Measurements from ENCODE around the gene MNAT1. TPM values are rescaled to one million over a fixed set of nuclear protein-coding genes. Genes with fewer than 3 reads are reported as not detected.
A peak's percentile ranks its signal among the peaks of the same experiment; 100 is the strongest.
"Not testable (repeated sequence)": the region's sequence is repeated elsewhere in the genome, so short reads cannot be mapped to it uniquely, and the experiment has no call there.

MNAT1 gene
- total RNA-seq, 4 donors from 2014 or later, result 32.4 to 48.9 (median 44.6) TPM

DNA sequence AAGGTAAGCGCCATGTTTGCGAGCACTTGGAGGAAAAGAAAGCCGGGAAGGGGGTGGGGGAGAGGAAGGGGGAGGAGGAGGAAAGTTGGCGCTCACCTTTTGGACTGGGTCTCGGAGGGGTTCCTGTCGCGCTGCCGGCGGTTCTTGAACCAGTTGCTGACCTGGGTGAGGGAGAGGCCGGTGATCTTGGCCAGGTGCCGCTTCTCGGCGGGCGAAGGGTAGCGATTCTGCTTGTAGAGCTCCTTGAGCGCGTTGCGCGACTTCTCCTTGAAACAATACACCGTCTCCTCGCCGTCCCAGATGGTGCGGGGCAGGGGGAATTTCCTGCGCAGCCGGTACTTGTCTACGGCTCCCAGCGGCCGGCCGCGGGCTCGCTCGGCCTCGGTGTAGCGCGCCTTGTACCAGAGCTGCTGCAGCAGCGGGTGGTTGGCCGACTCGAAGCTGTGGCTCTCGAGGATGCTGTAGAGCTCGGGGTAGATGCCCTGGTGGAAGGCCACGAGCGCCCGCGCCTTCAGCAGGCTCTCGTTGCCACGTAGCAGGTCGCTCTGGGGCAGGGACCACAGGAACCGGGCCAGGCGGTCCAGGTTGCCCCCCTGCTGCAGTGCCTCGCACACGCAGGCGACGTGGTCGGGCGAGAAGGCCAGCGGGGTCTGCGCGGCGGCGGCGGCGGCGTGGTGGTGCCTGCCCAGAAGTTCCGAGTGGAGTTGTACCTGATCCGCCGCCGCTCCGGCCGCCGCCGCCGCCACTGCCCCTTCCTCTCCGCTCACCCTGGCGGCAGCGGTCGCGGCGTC lies 11.2 kb upstream of the MNAT1 start:
- no peaks in the 10 kb centered on the region for H3K36me3 ChIP-seq
- 0% methylated on average over 52 to 71 of the region's 78 CpGs for WGBS, 2 donors
- peaks cover 0 to 32% (median 23%) of the 10 kb centered on the region in 4 donors for H3K4me1 ChIP-seq
- peak overlapping the region in 2 of 4 donors; percentile 51 to 80 for H3K27ac ChIP-seq
- DNase-seq (ENCODE audit: low spot score in 2 of 2), result no peak
- peak overlapping the region; percentile 47 to 88 (median 72) for H3K4me3 ChIP-seq
- no peaks in the 10 kb centered on the region for H3K9me3 ChIP-seq
- TF ChIP-seq EP300 (IDR thresholded peaks at IDR 0.05), result no peak
- TF ChIP-seq, protein P1, sequence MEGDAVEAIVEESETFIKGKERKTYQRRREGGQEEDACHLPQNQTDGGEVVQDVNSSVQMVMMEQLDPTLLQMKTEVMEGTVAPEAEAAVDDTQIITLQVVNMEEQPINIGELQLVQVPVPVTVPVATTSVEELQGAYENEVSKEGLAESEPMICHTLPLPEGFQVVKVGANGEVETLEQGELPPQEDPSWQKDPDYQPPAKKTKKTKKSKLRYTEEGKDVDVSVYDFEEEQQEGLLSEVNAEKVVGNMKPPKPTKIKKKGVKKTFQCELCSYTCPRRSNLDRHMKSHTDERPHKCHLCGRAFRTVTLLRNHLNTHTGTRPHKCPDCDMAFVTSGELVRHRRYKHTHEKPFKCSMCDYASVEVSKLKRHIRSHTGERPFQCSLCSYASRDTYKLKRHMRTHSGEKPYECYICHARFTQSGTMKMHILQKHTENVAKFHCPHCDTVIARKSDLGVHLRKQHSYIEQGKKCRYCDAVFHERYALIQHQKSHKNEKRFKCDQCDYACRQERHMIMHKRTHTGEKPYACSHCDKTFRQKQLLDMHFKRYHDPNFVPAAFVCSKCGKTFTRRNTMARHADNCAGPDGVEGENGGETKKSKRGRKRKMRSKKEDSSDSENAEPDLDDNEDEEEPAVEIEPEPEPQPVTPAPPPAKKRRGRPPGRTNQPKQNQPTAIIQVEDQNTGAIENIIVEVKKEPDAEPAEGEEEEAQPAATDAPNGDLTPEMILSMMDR (IDR thresholded peaks at IDR 0.05), result no peak
- TF ChIP-seq POLR2A (IDR thresholded peaks at IDR 0.05), result no peak
- peaks cover 0 to 91% of the 10 kb centered on the region in 2 donors for H3K27me3 ChIP-seq

DNA sequence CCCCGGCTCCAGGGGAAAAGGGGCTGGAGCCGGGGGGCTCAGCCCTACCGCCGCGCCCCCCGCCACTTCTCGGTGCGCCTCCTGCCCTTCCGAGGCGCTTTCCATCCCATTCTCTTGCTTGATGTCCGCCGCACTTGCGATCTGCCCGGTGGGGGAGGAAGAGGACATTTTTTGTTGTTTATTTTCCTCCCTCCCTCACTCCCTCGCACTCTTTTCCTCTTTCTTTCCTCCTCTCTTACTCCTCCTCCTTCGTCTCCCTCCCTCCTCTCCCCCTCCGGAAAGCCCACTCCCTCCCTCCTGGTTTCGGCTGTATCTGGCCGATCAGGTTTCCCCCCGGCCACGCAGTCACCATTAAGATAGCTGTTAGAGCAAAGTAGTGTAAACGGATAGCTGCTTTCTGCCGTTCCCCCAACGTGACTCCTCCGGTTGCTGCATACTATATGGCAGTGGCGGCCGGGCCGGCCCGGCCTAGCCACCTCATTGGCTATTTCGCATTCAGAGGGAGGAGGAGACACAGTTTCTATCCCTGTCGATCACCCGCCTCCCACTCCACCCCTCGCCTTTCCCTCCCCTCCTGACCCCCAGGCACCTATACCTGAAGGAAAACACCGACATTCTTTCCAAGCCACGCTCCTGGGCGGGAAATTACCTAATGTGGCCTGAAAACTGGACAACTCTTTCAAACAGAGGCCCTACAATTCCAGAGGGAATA lies 10.5 kb upstream of the MNAT1 start, which contains the start of gene SIX4:
Gene SIX4, minus strand, starts transcription at position 445 of the 712 bp plus-strand sequence. Its CDS starts 277 bp downstream, at position 168.
- Histone ChIP-seq H3K36me3 (no peaks in the 10 kb centered on the region), H3K4me3 (peak within 1 kb of the TSS; percentile 47 to 88 (median 72)), H3K27me3 (peaks cover 0 to 86% of the 10 kb centered on the region in 2 donors), H3K4me1 (peaks cover 0 to 32% (median 23%) of the 10 kb centered on the region in 4 donors), H3K9me3 (no peaks in the 10 kb centered on the region), H3K27ac (peak within 1 kb of the TSS in 2 of 4 donors; percentile 51 to 80)
- WGBS, 2 donors, result 4 to 6% methylated on average over 36 of the region's 36 CpGs
- DNase-seq (ENCODE audit: low spot score in 2 of 2), result peak; percentile 14 to 29
- peak in 1 of 2 donors; percentile 15 for TF ChIP-seq POLR2A (IDR thresholded peaks at IDR 0.05)
- TF ChIP-seq, protein P1 (IDR thresholded peaks at IDR 0.05), result no peak
- peak in 1 of 2 donors; percentile 26 for TF ChIP-seq EP300 (IDR thresholded peaks at IDR 0.05)

DNA sequence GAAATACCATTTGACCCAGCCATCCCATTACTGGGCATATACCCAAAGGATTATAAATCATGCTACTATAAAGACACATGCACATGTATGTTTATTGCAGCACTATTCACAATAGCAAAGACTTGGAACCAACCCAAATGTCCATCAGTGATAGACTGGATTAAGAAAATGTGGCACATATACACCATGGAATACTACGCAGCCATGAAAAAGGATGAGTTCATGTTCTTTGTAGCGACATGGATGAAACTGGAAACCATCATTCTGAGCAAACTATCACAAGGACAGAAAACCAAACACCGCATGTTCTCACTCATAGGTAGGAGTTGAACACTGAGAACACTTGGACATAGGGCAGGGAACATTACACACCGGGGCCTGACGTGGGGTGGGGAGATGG lies 3.3 kb upstream of the MNAT1 start:
- not testable (repeated sequence) for H3K9me3 ChIP-seq; H3K27ac ChIP-seq; H3K36me3 ChIP-seq; H3K4me3 ChIP-seq; DNase-seq (ENCODE audit: low spot score in 2 of 2)
- 93 to 96% methylated on average over 5 of the region's 5 CpGs for WGBS, 2 donors
- Histone ChIP-seq H3K4me1 (peaks cover 0 to 19% (median 8%) of the 10 kb centered on the region in 4 donors), H3K27me3 (peaks cover 0 to 16% of the 10 kb centered on the region in 2 donors)

DNA sequence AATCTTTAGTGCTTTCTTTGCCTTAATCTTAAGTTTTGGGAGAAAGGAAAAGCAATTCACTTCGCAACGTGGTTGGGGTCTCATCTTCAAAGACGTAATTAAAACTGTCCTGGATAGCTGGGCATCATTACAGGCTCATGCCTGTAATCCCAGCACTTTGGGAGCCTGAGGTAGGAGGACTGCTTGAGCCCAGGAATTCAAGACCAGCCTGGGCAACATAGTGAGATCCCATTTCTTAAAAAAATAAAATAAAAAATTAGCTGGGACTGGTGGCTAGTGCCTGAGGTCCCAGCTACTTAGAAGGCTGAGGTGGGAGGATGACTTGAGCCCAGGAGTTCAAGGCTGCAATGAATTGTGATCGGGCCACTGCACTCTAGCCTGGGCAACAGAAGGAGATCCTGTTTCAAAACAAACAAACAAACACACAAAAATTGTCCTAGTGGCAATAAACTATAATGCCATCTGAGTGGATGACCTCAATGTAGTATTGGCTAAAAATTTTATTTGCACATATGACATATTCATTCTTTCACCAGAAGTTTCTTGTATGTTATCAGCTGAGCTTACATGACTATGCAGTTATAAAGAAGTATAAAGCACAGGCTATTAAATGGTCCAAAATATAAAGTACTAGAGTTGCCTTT lies 1.6 kb upstream of the MNAT1 start:
- TF ChIP-seq POLR2A (IDR thresholded peaks at IDR 0.05) (no peak), EP300 (IDR thresholded peaks at IDR 0.05) (no peak)
- TF ChIP-seq, protein P1 (IDR thresholded peaks at IDR 0.05), result no peak
- 74 to 81% methylated on average over 4 of the region's 4 CpGs for WGBS, 2 donors
- Histone ChIP-seq H3K36me3 (no peaks in the 10 kb centered on the region), H3K9me3 (no peaks in the 10 kb centered on the region), H3K27me3 (no peaks in the 10 kb centered on the region), H3K4me3 (no peak overlapping the region), H3K27ac (no peak overlapping the region), H3K4me1 (peaks cover 0 to 29% (median 8%) of the 10 kb centered on the region in 4 donors)
- no peak for DNase-seq (ENCODE audit: low spot score in 2 of 2)

DNA sequence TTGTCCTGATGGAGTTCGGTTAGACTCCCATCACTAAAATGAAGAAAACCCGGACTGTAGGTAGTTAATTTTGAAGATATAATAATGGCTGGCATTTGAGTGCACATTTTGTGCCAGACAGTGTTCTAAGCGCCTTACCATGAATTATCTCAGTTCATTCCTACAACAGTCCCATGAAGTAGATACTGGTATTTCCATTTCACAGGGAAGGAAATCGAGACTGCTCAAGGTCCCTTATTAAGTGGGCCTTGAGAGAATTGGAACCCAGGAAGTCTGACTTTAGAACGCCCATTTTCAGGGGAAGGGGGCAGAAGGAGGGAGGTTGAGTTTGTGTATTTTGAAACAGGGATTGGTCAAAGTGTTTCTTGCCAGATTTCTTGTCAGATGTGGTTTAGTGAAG lies 855 bp downstream of the MNAT1 start:
- Histone ChIP-seq H3K36me3 (no peaks in the 10 kb centered on the region), H3K9me3 (no peaks in the 10 kb centered on the region), H3K27me3 (no peaks in the 10 kb centered on the region), H3K4me3 (peak overlapping the region; percentile 50 to 92 (median 73)), H3K27ac (peak overlapping the region in 3 of 4 donors; percentile 10 to 87 (median 61)), H3K4me1 (peaks cover 0 to 41% (median 8%) of the 10 kb centered on the region in 4 donors)
- no peak for DNase-seq (ENCODE audit: low spot score in 2 of 2)
- 8 to 10% methylated on average over 5 of the region's 5 CpGs for WGBS, 2 donors
- TF ChIP-seq EP300 (IDR thresholded peaks at IDR 0.05), result no peak
- TF ChIP-seq, protein P1 (IDR thresholded peaks at IDR 0.05), result no peak
- TF ChIP-seq POLR2A (IDR thresholded peaks at IDR 0.05), result no peak

All from tibial nerve (tissue), 4 donors.